Inferior parietal cortex (tissue), 1 donor: ENCODE results near the gene DKC1.

ENCODE experiments used
- DNase-seq: peaks from one replicate; pipeline ENCODE4 v3.0.0-alpha.2; 2016; ENCODE audit errors: extremely low spot score

Gene DKC1

GRCh38 chrX:154737136-154737535, 25.5 kb upstream of the DKC1 start:
- no peak for DNase-seq

- no peak for DNase-seq
Measured at GRCh38 chrX:154738011-154738738, 24.5 kb upstream of the DKC1 start.

- no peak for DNase-seq
Measured at GRCh38 chrX:154739952-154740465, 22.7 kb upstream of the DKC1 start.

DNA sequence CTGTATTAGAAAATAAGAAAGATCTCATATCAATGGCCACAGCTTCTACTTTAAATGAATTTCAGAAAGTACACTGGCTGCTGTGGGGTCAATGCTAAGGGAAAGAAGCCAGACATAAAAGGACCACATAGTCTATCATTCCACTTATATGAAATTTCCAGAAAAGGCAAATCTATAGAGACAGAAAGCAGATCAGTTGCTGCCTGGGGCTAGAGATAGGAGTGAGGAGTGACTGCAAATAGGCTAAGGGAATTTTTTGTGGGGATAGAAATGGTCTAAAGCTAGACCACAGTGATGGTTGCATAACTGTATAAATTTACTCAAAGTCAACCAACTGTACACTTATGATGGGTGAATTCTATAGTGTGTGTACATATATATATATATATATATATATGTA, 20.1 kb upstream of the DKC1 start:
- DNase-seq: no peak

DNA sequence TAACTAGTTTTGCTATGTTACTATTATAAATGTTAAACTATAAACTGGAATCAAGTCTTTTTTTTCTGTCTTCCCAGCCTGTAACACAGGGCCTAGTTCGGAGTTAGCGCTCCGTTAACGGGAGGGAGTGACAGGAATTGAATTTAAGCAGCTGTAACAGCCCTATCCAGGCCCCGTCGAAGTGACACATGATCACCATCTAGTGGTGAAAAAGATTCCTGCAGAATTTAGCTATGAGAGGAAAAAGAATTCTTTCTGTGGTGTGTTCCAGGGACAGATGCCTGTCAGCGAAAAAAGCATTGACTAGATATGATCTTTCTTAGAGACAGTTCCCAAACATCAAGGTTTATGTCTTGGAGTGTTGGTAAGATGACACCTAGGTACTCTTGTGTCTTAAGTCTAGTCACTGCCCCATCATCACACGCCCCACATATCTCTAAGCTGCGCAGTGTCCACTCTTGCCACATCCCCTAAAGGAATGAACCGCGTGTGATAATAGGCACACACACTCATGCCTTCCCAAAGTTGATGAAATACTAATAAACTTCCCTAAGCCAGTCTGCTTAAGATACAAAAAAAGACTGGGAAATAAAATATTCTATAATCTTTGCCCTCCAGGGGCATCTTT, 13.8 kb upstream of the DKC1 start:
- DNase-seq: peak; percentile 84

- no peak for DNase-seq
Measured at GRCh38 chrX:154749856-154750255, 12.8 kb upstream of the DKC1 start.

DNA sequence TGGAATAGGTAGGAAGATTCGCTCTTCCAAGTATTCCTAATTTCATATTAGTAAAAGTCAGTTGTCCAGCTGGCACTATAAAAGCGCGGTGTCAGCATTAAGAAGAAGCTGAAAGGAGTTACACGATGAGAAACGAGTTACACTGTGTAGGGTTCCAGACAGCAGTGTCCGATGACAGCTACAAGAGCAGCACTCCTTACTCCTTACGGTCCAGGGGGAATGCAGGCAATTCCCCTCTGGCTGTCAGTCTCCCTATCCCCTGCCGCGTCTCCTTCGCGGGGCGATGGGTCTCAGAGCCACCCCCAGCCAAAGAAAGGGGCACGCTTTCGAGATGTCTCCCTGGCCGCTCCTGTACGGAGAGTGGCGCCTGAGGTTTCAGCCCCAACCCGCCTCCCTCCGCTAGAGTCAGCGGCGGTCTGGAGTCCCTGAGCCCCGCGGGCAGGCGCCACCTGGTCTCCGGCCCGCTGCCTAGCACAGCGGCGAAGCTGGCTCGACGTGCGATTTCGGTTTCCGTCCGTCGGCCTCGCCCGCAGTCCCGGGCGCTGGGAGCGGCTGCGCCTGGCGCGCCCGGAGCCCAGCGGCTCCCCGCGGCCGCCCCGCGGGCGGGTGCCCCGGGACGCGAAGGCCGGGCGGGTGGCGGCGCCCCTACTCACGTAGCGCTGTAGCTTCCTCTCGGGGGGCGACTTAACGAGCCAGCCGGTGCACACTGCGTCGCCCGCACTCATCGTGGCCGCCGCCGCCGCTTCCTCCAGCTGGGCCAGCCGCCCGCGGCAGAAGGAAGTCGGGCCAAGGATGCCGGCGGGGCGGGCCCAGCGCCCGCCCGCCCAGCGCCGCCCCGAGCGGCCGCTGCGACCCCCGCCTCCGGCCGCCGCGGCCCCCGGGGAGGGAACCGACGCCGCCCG, 12.1 kb upstream of the DKC1 start, which contains the start of gene GAB3:
Gene GAB3, minus strand, starts transcription at position 777 of the 902 bp plus-strand sequence. Its CDS starts 52 bp downstream, at position 725.
- no peak for DNase-seq

GRCh38 chrX:154751203-154751668, 11.4 kb upstream of the DKC1 start:
- DNase-seq: no peak

- DNase-seq: no peak
Measured at GRCh38 chrX:154751669-154752271, 10.9 kb upstream of the DKC1 start.

- no peak for DNase-seq
Measured at GRCh38 chrX:154758696-154759095, 4.0 kb upstream of the DKC1 start.

- no peak for DNase-seq
Measured at GRCh38 chrX:154761977-154762536, 607 bp upstream of the DKC1 start.

- DNase-seq: no peak
Measured at GRCh38 chrX:154774622-154775021, 12.0 kb downstream of the DKC1 start.

GRCh38 chrX:154775419-154776349, 13.0 kb downstream of the DKC1 start:
- DNase-seq: no peak

DNA sequence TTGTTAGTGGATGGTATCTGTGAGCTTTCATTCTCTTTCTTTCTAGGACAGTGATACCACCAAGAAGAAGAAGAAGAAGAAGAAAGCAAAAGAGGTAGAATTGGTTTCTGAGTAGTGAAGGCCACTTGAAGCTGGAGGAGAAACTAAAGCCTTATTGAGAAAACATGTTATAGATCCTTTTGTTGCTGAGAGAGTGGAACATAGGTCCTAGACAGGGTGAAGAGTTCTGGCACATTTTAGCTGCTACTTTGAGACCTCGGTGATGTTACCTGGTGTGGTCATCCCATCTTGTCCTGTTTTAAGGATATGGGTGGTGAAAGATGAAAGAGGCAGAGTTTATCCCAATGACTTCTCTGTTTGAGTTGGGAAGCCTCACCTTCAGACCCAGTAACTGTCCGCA, 14.1 kb downstream of the DKC1 start:
- DNase-seq: no peak

DNA sequence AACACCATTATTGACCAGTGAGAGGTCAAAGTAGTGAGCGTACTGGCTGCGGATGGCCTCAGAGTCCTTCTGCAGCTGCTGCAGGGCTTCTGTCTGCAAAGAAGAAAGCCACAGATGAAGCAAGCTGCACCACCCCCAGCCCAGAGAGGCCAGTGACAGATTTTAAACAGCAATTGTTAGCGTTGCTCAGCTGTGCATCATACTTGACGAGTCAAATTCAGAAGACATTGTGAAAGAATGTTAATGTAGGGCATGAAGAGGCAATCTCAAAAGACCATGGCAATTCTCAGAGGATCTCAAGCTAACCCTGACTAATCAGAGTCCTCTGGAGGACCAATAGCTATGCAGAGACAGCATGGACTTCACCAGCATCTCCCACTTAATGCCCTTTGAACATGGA, 16.6 kb downstream of the DKC1 start:
- DNase-seq: no peak

- DNase-seq: no peak
Measured at GRCh38 chrX:154780968-154781367, 18.3 kb downstream of the DKC1 start.

DNA sequence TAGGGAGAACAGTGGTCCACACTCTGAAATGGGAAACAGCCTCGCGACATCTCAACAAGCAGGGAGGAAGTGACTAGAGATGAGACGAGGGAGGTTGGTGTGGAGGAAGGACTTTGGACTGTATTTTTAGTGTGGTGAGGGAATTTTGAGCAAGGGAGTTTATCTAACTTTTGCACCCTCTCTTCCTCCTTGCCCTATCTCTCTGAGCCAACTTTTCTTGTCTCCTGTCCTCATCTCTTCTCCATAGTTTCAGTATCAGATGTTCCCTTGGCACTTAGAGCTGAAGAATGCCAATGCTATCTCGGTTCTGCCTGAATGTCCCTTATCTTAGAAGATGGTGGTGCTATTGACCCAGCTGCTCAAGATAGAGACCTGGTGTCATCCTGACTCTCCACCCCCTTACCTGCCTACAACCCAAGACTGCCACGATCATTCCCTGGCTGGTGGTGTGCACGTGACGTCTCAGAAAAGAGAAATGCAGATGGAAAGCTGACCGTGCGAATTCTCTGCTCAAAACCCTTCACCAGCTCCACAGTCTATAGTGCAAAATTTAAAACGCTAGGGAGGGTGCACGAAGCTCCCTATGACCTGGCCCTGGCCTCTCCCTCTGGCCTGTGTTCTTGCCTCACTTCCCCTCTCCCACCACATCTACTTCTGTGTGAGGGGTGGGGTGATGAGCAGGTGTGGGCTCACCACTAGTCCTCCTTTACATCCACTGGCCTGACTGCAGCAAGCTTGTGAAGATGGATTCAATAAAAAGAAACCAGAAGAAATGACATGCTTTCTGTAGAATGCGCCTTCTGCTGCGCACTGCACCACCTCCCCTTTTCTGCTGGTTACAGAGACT, 21.7 kb downstream of the DKC1 start:
- DNase-seq: no peak

- DNase-seq: no peak
Measured at GRCh38 chrX:154785716-154786115, 23.1 kb downstream of the DKC1 start.

DNA sequence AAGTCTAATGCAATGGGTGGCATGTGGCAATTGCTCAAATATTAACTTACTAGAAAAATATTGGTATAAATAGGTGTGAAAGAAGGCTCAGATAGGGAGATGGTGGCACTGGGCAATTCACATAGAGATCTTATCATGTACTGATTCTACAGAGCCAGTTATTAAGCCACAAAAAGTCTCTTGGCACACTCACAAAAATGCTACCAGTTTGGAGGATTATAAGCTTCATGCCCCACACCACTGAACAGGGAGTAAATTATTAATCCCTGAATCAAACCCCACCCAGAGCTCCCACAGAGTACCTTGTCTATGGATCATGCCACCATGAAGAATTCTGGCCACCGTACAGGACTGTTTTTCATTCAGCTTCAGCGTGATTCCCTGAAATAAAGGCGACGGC, 28.8 kb downstream of the DKC1 start:
- DNase-seq: no peak
